Stimulated activated naive CD4-positive, alpha-beta T cell (primary cell): ENCODE results near the gene SIGMAR1.

Experiments
- DNase-seq, 6 experiments: peaks; one replicate each; lab custom pipeline; 2025; lab: John Stamatoyannopoulos, UW

SIGMAR1 gene

GRCh38 chr9:34603610-34604231, 33.9 kb downstream of the SIGMAR1 start:
- DNase-seq = peak; percentile 20 to 80 (median 70)

- DNase-seq = no peak
These were observed 35.5 kb downstream of the SIGMAR1 start for GRCh38 chr9:34601937-34602573.

GRCh38 chr9:34600908-34601307, 36.7 kb downstream of the SIGMAR1 start:
- no peak for DNase-seq

- no peak for DNase-seq
These were observed 38.0 kb downstream of the SIGMAR1 start for GRCh38 chr9:34599546-34599945.

GRCh38 chr9:34594177-34594576, 43.4 kb downstream of the SIGMAR1 start:
- DNase-seq = no peak

- no peak for DNase-seq
These were observed 44.5 kb downstream of the SIGMAR1 start for GRCh38 chr9:34592895-34593601.

GRCh38 chr9:34591917-34592866, 45.4 kb downstream of the SIGMAR1 start:
- DNase-seq = no peak

GRCh38 chr9:34591248-34591916, 46.2 kb downstream of the SIGMAR1 start:
- peak; percentile 28 to 77 (median 63) for DNase-seq

- DNase-seq = peak in 2 of 6 experiments; percentile 9 to 38
These were observed 47.0 kb downstream of the SIGMAR1 start for GRCh38 chr9:34590381-34591247.

GRCh38 chr9:34589636-34590380, 47.8 kb downstream of the SIGMAR1 start, which contains the start of gene CNTFR:
TSS of gene CNTFR (minus strand) at chr9:34589724. CDS start at chr9:34568981, 20,743 bp downstream.
- DNase-seq = peak in 1 of 6 experiments; percentile 35

- no peak for DNase-seq
These were observed 48.6 kb downstream of the SIGMAR1 start for GRCh38 chr9:34588671-34589635.

GRCh38 chr9:34587271-34587670, 50.3 kb downstream of the SIGMAR1 start:
- no peak for DNase-seq

GRCh38 chr9:34585946-34586669, 51.5 kb downstream of the SIGMAR1 start:
- no peak for DNase-seq

GRCh38 chr9:34584970-34585369, 52.6 kb downstream of the SIGMAR1 start:
- DNase-seq = no peak
